ENCODE results near the gene CELA2A. TPM values are rescaled to one million over a fixed set of nuclear protein-coding genes. Genes with fewer than 3 reads are reported as not detected.
"Not testable (repeated sequence)": the region's sequence is repeated elsewhere in the genome, so short reads cannot be mapped to it uniquely, and the experiment has no call there.

Gene CELA2A
- polyA plus RNA-seq, 2 donors, result not detected

GRCh38 chr1:15430787-15431570 lies 25.6 kb upstream of the CELA2A start:
- H3K4me1 ChIP-seq (ENCODE audit: control insufficient read depth in 2 of 2, insufficient read depth in 2 of 2, low read length in 1 of 2), result peaks cover 2 to 3% of the 10 kb centered on the region in 2 donors
- peaks cover 0 to 9% of the 10 kb centered on the region in 2 donors for H3K36me3 ChIP-seq (ENCODE audit: control insufficient read depth in 2 of 2, insufficient read depth in 2 of 2, low read length in 1 of 2)
- no peaks in the 10 kb centered on the region for H3K9me3 ChIP-seq (ENCODE audit: control insufficient read depth in 2 of 2, insufficient read depth in 1 of 2, low read depth in 1 of 2, low read length in 1 of 2)
- H3K4me3 ChIP-seq (ENCODE audit: low read depth in 1 of 2, low read length in 2 of 2), result no peak overlapping the region
- WGBS, 2 donors, result 52 to 61% methylated on average over 19 of the region's 19 CpGs
- no peaks in the 10 kb centered on the region for H3K27me3 ChIP-seq (ENCODE audit: control insufficient read depth in 1 of 2, insufficient read depth in 2 of 2, low read length in 2 of 2)
- H3K27ac ChIP-seq (ENCODE audit: low read depth in 2 of 2, low read length in 1 of 2), result no peak overlapping the region

- Histone ChIP-seq H3K36me3 (ENCODE audit: control insufficient read depth in 2 of 2, insufficient read depth in 2 of 2, low read length in 1 of 2) (peaks cover 0 to 8% of the 10 kb centered on the region in 2 donors), H3K27ac (ENCODE audit: low read depth in 2 of 2, low read length in 1 of 2) (no peak overlapping the region)
Observed at GRCh38 chr1:15431571-15431948, 25.0 kb upstream of the CELA2A start.

GRCh38 chr1:15432324-15432723 lies 24.2 kb upstream of the CELA2A start:
- H3K4me3 ChIP-seq (ENCODE audit: low read depth in 1 of 2, low read length in 2 of 2), result no peak overlapping the region
- H3K36me3 ChIP-seq (ENCODE audit: control insufficient read depth in 2 of 2, insufficient read depth in 2 of 2, low read length in 1 of 2), result peaks cover 0 to 8% of the 10 kb centered on the region in 2 donors
- H3K9me3 ChIP-seq (ENCODE audit: control insufficient read depth in 2 of 2, insufficient read depth in 1 of 2, low read depth in 1 of 2, low read length in 1 of 2), result no peaks in the 10 kb centered on the region
- 67 to 68% methylated on average over 9 of the region's 9 CpGs for WGBS, 2 donors
- H3K27me3 ChIP-seq (ENCODE audit: control insufficient read depth in 1 of 2, insufficient read depth in 2 of 2, low read length in 2 of 2), result no peaks in the 10 kb centered on the region
- H3K4me1 ChIP-seq (ENCODE audit: control insufficient read depth in 2 of 2, insufficient read depth in 2 of 2, low read length in 1 of 2), result peaks cover 0 to 2% of the 10 kb centered on the region in 2 donors
- no peak overlapping the region for H3K27ac ChIP-seq (ENCODE audit: low read depth in 2 of 2, low read length in 1 of 2)

More at GRCh38 chr1:15431571-15431948, 25.0 kb upstream of the CELA2A start:
- WGBS, 2 donors, result 70 to 77% methylated on average over 4 of the region's 4 CpGs
- H3K4me3 ChIP-seq (ENCODE audit: low read depth in 1 of 2, low read length in 2 of 2), result no peak overlapping the region
- H3K4me1 ChIP-seq (ENCODE audit: control insufficient read depth in 2 of 2, insufficient read depth in 2 of 2, low read length in 1 of 2), result no peaks in the 10 kb centered on the region
- H3K9me3 ChIP-seq (ENCODE audit: control insufficient read depth in 2 of 2, insufficient read depth in 1 of 2, low read depth in 1 of 2, low read length in 1 of 2), result no peaks in the 10 kb centered on the region
- no peaks in the 10 kb centered on the region for H3K27me3 ChIP-seq (ENCODE audit: control insufficient read depth in 1 of 2, insufficient read depth in 2 of 2, low read length in 2 of 2)

GRCh38 chr1:15433471-15433870 lies 23.1 kb upstream of the CELA2A start:
- no peak overlapping the region for H3K27ac ChIP-seq (ENCODE audit: low read depth in 2 of 2, low read length in 1 of 2)
- peaks cover 0 to 2% of the 10 kb centered on the region in 2 donors for H3K4me1 ChIP-seq (ENCODE audit: control insufficient read depth in 2 of 2, insufficient read depth in 2 of 2, low read length in 1 of 2)
- no peaks in the 10 kb centered on the region for H3K9me3 ChIP-seq (ENCODE audit: control insufficient read depth in 2 of 2, insufficient read depth in 1 of 2, low read depth in 1 of 2, low read length in 1 of 2)
- H3K36me3 ChIP-seq (ENCODE audit: control insufficient read depth in 2 of 2, insufficient read depth in 2 of 2, low read length in 1 of 2), result peaks cover 0 to 5% of the 10 kb centered on the region in 2 donors
- no peaks in the 10 kb centered on the region for H3K27me3 ChIP-seq (ENCODE audit: control insufficient read depth in 1 of 2, insufficient read depth in 2 of 2, low read length in 2 of 2)
- WGBS, 2 donors, result 75 to 86% methylated on average over 9 of the region's 9 CpGs
- H3K4me3 ChIP-seq (ENCODE audit: low read depth in 1 of 2, low read length in 2 of 2), result no peak overlapping the region

- not testable (repeated sequence) for H3K36me3 ChIP-seq (ENCODE audit: control insufficient read depth in 2 of 2, insufficient read depth in 2 of 2, low read length in 1 of 2); H3K4me1 ChIP-seq (ENCODE audit: control insufficient read depth in 2 of 2, insufficient read depth in 2 of 2, low read length in 1 of 2); H3K4me3 ChIP-seq (ENCODE audit: low read depth in 1 of 2, low read length in 2 of 2); H3K27ac ChIP-seq (ENCODE audit: low read depth in 2 of 2, low read length in 1 of 2); H3K9me3 ChIP-seq (ENCODE audit: control insufficient read depth in 2 of 2, insufficient read depth in 1 of 2, low read depth in 1 of 2, low read length in 1 of 2); H3K27me3 ChIP-seq (ENCODE audit: control insufficient read depth in 1 of 2, insufficient read depth in 2 of 2, low read length in 2 of 2)
- 50 to 58% methylated on average over 8 of the region's 8 CpGs for WGBS, 2 donors
Observed at GRCh38 chr1:15434739-15435138, 21.8 kb upstream of the CELA2A start.

GRCh38 chr1:15435239-15436077 lies 21.1 kb upstream of the CELA2A start:
- Histone ChIP-seq H3K27me3 (ENCODE audit: control insufficient read depth in 1 of 2, insufficient read depth in 2 of 2, low read length in 2 of 2) (no peaks in the 10 kb centered on the region), H3K9me3 (ENCODE audit: control insufficient read depth in 2 of 2, insufficient read depth in 1 of 2, low read depth in 1 of 2, low read length in 1 of 2) (no peaks in the 10 kb centered on the region), H3K4me3 (ENCODE audit: low read depth in 1 of 2, low read length in 2 of 2) (no peak overlapping the region), H3K36me3 (ENCODE audit: control insufficient read depth in 2 of 2, insufficient read depth in 2 of 2, low read length in 1 of 2) (no peaks in the 10 kb centered on the region), H3K27ac (ENCODE audit: low read depth in 2 of 2, low read length in 1 of 2) (no peak overlapping the region), H3K4me1 (ENCODE audit: control insufficient read depth in 2 of 2, insufficient read depth in 2 of 2, low read length in 1 of 2) (peaks cover 0 to 2% of the 10 kb centered on the region in 2 donors)
- 90 to 94% methylated on average over 17 of the region's 17 CpGs for WGBS, 2 donors

- Histone ChIP-seq H3K4me1 (ENCODE audit: control insufficient read depth in 2 of 2, insufficient read depth in 2 of 2, low read length in 1 of 2) (peaks cover 0 to 2% of the 10 kb centered on the region in 2 donors), H3K9me3 (ENCODE audit: control insufficient read depth in 2 of 2, insufficient read depth in 1 of 2, low read depth in 1 of 2, low read length in 1 of 2) (no peaks in the 10 kb centered on the region), H3K27ac (ENCODE audit: low read depth in 2 of 2, low read length in 1 of 2) (no peak overlapping the region), H3K4me3 (ENCODE audit: low read depth in 1 of 2, low read length in 2 of 2) (no peak overlapping the region), H3K36me3 (ENCODE audit: control insufficient read depth in 2 of 2, insufficient read depth in 2 of 2, low read length in 1 of 2) (no peaks in the 10 kb centered on the region), H3K27me3 (ENCODE audit: control insufficient read depth in 1 of 2, insufficient read depth in 2 of 2, low read length in 2 of 2) (no peaks in the 10 kb centered on the region)
- WGBS, 2 donors, result 86 to 91% methylated on average over 6 of the region's 6 CpGs
Observed at GRCh38 chr1:15436881-15437442, 19.6 kb upstream of the CELA2A start.

- WGBS, 2 donors, result 87 to 94% methylated on average over 14 of the region's 14 CpGs
- Histone ChIP-seq H3K27ac (ENCODE audit: low read depth in 2 of 2, low read length in 1 of 2) (no peak overlapping the region), H3K4me3 (ENCODE audit: low read depth in 1 of 2, low read length in 2 of 2) (no peak overlapping the region), H3K27me3 (ENCODE audit: control insufficient read depth in 1 of 2, insufficient read depth in 2 of 2, low read length in 2 of 2) (no peaks in the 10 kb centered on the region), H3K9me3 (ENCODE audit: control insufficient read depth in 2 of 2, insufficient read depth in 1 of 2, low read depth in 1 of 2, low read length in 1 of 2) (no peaks in the 10 kb centered on the region), H3K36me3 (ENCODE audit: control insufficient read depth in 2 of 2, insufficient read depth in 2 of 2, low read length in 1 of 2) (no peaks in the 10 kb centered on the region), H3K4me1 (ENCODE audit: control insufficient read depth in 2 of 2, insufficient read depth in 2 of 2, low read length in 1 of 2) (peaks cover 0 to 2% of the 10 kb centered on the region in 2 donors)
Observed at GRCh38 chr1:15439325-15439724, 17.2 kb upstream of the CELA2A start.

- Histone ChIP-seq H3K4me3 (ENCODE audit: low read depth in 1 of 2, low read length in 2 of 2) (no peak overlapping the region), H3K4me1 (ENCODE audit: control insufficient read depth in 2 of 2, insufficient read depth in 2 of 2, low read length in 1 of 2) (peaks cover 0 to 2% of the 10 kb centered on the region in 2 donors), H3K36me3 (ENCODE audit: control insufficient read depth in 2 of 2, insufficient read depth in 2 of 2, low read length in 1 of 2) (no peaks in the 10 kb centered on the region), H3K27ac (ENCODE audit: low read depth in 2 of 2, low read length in 1 of 2) (no peak overlapping the region), H3K27me3 (ENCODE audit: control insufficient read depth in 1 of 2, insufficient read depth in 2 of 2, low read length in 2 of 2) (no peaks in the 10 kb centered on the region), H3K9me3 (ENCODE audit: control insufficient read depth in 2 of 2, insufficient read depth in 1 of 2, low read depth in 1 of 2, low read length in 1 of 2) (no peaks in the 10 kb centered on the region)
- WGBS, 2 donors, result 79 to 87% methylated on average over 13 of the region's 13 CpGs
Observed at GRCh38 chr1:15440357-15440756, 16.2 kb upstream of the CELA2A start.
